GM19395 (cell line): Measurements from ENCODE around the gene KRCC1.

Experiments
- ATAC-seq: cut with Tn5 transposase; IDR thresholded peaks from one replicate; pipeline ENCODE4 v1.9.1; 2021; ENCODE audit warnings: mild to moderate bottlenecking, moderate library complexity; ENCODE audit not compliant: unreplicated experiment

The KRCC1 gene

GRCh38 chr2:88055371-88056128 is at the start of gene KRCC1:
Gene KRCC1, minus strand, starts transcription at chr2:88055783. Its CDS starts 27,220 bp downstream, at chr2:88028563.
- peak; percentile 91 for ATAC-seq

GRCh38 chr2:88100489-88100858 is 44.9 kb upstream of the KRCC1 start:
- no peak for ATAC-seq

GRCh38 chr2:88099798-88100488 is 44.4 kb upstream of the KRCC1 start:
- no peak for ATAC-seq

- ATAC-seq, result no peak
Measured at GRCh38 chr2:88098558-88098900, 42.9 kb upstream of the KRCC1 start.

- ATAC-seq, result no peak
Measured at GRCh38 chr2:88097891-88098557, 42.4 kb upstream of the KRCC1 start.

GRCh38 chr2:88097192-88097591 is 41.6 kb upstream of the KRCC1 start:
- ATAC-seq, result no peak

- no peak for ATAC-seq
Measured at GRCh38 chr2:88096708-88097107, 41.1 kb upstream of the KRCC1 start.

- ATAC-seq, result no peak
Measured at GRCh38 chr2:88095022-88095421, 39.4 kb upstream of the KRCC1 start.

- no peak for ATAC-seq
Measured at GRCh38 chr2:88092773-88093172, 37.2 kb upstream of the KRCC1 start.

- no peak for ATAC-seq
Measured at GRCh38 chr2:88091943-88092342, 36.4 kb upstream of the KRCC1 start.

- ATAC-seq, result no peak
Measured at GRCh38 chr2:88090446-88091283, 35.1 kb upstream of the KRCC1 start.

- no peak for ATAC-seq
Measured at GRCh38 chr2:88088999-88089398, 33.4 kb upstream of the KRCC1 start.

- ATAC-seq, result no peak
Measured at GRCh38 chr2:88087763-88088162, 32.2 kb upstream of the KRCC1 start.

- no peak for ATAC-seq
Measured at GRCh38 chr2:88087073-88087472, 31.5 kb upstream of the KRCC1 start.

GRCh38 chr2:88086401-88086800 is 30.8 kb upstream of the KRCC1 start:
- no peak for ATAC-seq

- ATAC-seq, result no peak
Measured at GRCh38 chr2:88085602-88086001, 30.0 kb upstream of the KRCC1 start.

- no peak for ATAC-seq
Measured at GRCh38 chr2:88085099-88085498, 29.5 kb upstream of the KRCC1 start.

- ATAC-seq, result no peak
Measured at GRCh38 chr2:88082781-88083180, 27.2 kb upstream of the KRCC1 start.

- ATAC-seq, result no peak
Measured at GRCh38 chr2:88081924-88082608, 26.5 kb upstream of the KRCC1 start.

GRCh38 chr2:88080545-88080944 is 25.0 kb upstream of the KRCC1 start:
- ATAC-seq, result no peak
